Measurements from ENCODE around the gene WDFY4. TPM values are rescaled to one million over a fixed set of nuclear protein-coding genes. Genes with fewer than 3 reads are reported as not detected.
A peak's percentile ranks its signal among the peaks of the same experiment; 100 is the strongest.

WDFY4 gene
- total RNA-seq, 2 donors from 2014 or later, result not detected

GRCh38 chr10:48772059-48772458 is 87.4 kb downstream of the WDFY4 start:
- no peaks in the 10 kb centered on the region for H3K27me3 ChIP-seq (ENCODE audit: control insufficient read depth, insufficient read depth, low read length, poor library complexity, severe bottlenecking)
- 79 to 90% methylated on average over 4 to 10 of the region's 10 CpGs for WGBS, 2 experiments (ENCODE audit: insufficient coverage in 1 of 2, insufficient read length in 1 of 2)
- H3K9ac ChIP-seq (ENCODE audit: extremely low read depth, low read length, poor library complexity, severe bottlenecking), result no peak overlapping the region
- DNase-seq, result peak; percentile 26
- no peak for TF ChIP-seq CTCF (conservative IDR thresholded peaks at IDR 0.05)
- no peak overlapping the region for H3K4me3 ChIP-seq (ENCODE audit: low read length)
- H3K4me1 ChIP-seq (ENCODE audit: control insufficient read depth, insufficient read depth, low read length), result no peaks in the 10 kb centered on the region
- H3K4me3 Mint-ChIP-seq, result no peak overlapping the region
- no peaks in the 10 kb centered on the region for H3K9me3 Mint-ChIP-seq
- no peaks in the 10 kb centered on the region for H3K9me3 ChIP-seq (ENCODE audit: control insufficient read depth, low read length)
- no peak overlapping the region for H3K27ac ChIP-seq (ENCODE audit: low read depth, low read length)
- no peaks in the 10 kb centered on the region for H3K36me3 Mint-ChIP-seq (ENCODE audit: low read depth)
- no peaks in the 10 kb centered on the region for H3K36me3 ChIP-seq (ENCODE audit: control insufficient read depth, insufficient read depth, low read length)
- H3K27ac Mint-ChIP-seq, result no peak overlapping the region
- peaks cover 15% of the 10 kb centered on the region for H3K4me1 Mint-ChIP-seq
- peaks cover 2% of the 10 kb centered on the region for H3K27me3 Mint-ChIP-seq (ENCODE audit: insufficient read depth)

- 94 to 97% methylated on average over 2 to 4 of the region's 4 CpGs for WGBS, 2 experiments (ENCODE audit: insufficient coverage in 1 of 2, insufficient read length in 1 of 2)
Measured at GRCh38 chr10:48773580-48773979, 88.9 kb downstream of the WDFY4 start.

GRCh38 chr10:48774416-48775205 is 89.9 kb downstream of the WDFY4 start:
- 92 to 97% methylated on average over 12 of the region's 12 CpGs for WGBS, 2 experiments (ENCODE audit: insufficient coverage in 1 of 2, insufficient read length in 1 of 2)
- no peak overlapping the region for H3K4me3 Mint-ChIP-seq

More at GRCh38 chr10:48773580-48773979, 88.9 kb downstream of the WDFY4 start:
- Mint-ChIP-seq H3K4me1 (peaks cover 15% of the 10 kb centered on the region), H3K27ac (no peak overlapping the region), H3K36me3 (ENCODE audit: low read depth) (no peaks in the 10 kb centered on the region), H3K27me3 (ENCODE audit: insufficient read depth) (peaks cover 6% of the 10 kb centered on the region), H3K4me3 (no peak overlapping the region), H3K9me3 (no peaks in the 10 kb centered on the region)
- no peak overlapping the region for H3K9ac ChIP-seq (ENCODE audit: extremely low read depth, low read length, poor library complexity, severe bottlenecking)
- no peak overlapping the region for H3K27ac ChIP-seq (ENCODE audit: low read depth, low read length)
- DNase-seq, result peak; percentile 17
- no peaks in the 10 kb centered on the region for H3K36me3 ChIP-seq (ENCODE audit: control insufficient read depth, insufficient read depth, low read length)
- H3K9me3 ChIP-seq (ENCODE audit: control insufficient read depth, low read length), result no peaks in the 10 kb centered on the region
- H3K4me3 ChIP-seq (ENCODE audit: low read length), result no peak overlapping the region
- no peaks in the 10 kb centered on the region for H3K4me1 ChIP-seq (ENCODE audit: control insufficient read depth, insufficient read depth, low read length)
- H3K27me3 ChIP-seq (ENCODE audit: control insufficient read depth, insufficient read depth, low read length, poor library complexity, severe bottlenecking), result no peaks in the 10 kb centered on the region
- no peak for TF ChIP-seq CTCF (conservative IDR thresholded peaks at IDR 0.05)

More at GRCh38 chr10:48774416-48775205, 89.9 kb downstream of the WDFY4 start:
- Mint-ChIP-seq H3K27me3 (ENCODE audit: insufficient read depth) (peaks cover 4% of the 10 kb centered on the region), H3K36me3 (ENCODE audit: low read depth) (no peaks in the 10 kb centered on the region), H3K4me1 (peaks cover 13% of the 10 kb centered on the region), H3K27ac (no peak overlapping the region), H3K9me3 (no peaks in the 10 kb centered on the region)
- Histone ChIP-seq H3K36me3 (ENCODE audit: control insufficient read depth, insufficient read depth, low read length) (no peaks in the 10 kb centered on the region), H3K9me3 (ENCODE audit: control insufficient read depth, low read length) (no peaks in the 10 kb centered on the region), H3K27ac (ENCODE audit: low read depth, low read length) (no peak overlapping the region), H3K4me1 (ENCODE audit: control insufficient read depth, insufficient read depth, low read length) (no peaks in the 10 kb centered on the region), H3K27me3 (ENCODE audit: control insufficient read depth, insufficient read depth, low read length, poor library complexity, severe bottlenecking) (no peaks in the 10 kb centered on the region), H3K9ac (ENCODE audit: extremely low read depth, low read length, poor library complexity, severe bottlenecking) (no peak overlapping the region), H3K4me3 (ENCODE audit: low read length) (no peak overlapping the region)
- peak; percentile 50 for DNase-seq
- TF ChIP-seq CTCF (conservative IDR thresholded peaks at IDR 0.05), result peak; percentile 21

All from endodermal cell (in vitro differentiated cells).